ENCODE results near the gene SEMA3E.

DNA sequence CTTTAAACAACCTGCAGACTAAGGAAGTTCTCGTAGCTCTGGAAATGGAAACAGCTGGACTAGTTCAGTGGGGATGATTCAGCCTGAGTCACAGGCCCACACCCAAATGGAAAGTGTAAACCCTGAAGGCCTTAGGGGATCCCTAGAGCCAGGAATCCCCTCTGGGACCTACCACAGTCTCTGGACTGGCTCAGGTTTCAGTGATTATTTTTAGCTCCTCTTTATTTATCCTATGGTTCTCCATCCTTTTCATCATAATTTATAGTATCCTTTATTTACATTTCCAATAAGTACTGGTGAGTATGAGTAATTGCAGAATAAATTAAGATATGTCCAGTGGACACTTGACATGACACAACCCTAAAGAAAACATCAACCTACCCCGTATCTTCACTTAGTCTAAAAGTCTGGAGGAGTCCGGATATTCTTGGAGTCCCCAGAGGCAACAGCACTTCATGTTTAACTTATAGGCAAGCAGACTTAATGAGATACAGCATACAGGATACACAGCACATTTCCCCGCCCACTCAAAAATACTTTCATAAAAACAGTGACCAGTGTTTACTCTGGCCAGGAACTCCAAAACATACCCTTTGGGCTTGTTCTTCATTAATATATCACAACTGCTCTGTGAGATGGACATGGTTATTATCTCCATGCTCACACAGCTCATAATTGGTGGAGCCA is 28.4 kb upstream of the SEMA3E start:
- no peak for TF ChIP-seq CTCF (IDR thresholded peaks at IDR 0.05)
- no peak for TF ChIP-seq POLR2A (IDR thresholded peaks at IDR 0.05)
